ENCODE results near the gene RTL1. TPM values are rescaled to one million over a fixed set of nuclear protein-coding genes. Genes with fewer than 3 reads are reported as not detected.

The RTL1 gene
- total RNA-seq, 1 experiment from 2014 or later = not detected

- in situ Hi-C loops (cut with HindIII; ENCODE audit: low pct_unique_long_range_greater_than_20kb, low sequenced_read_pairs) = no loop called here
- DNase-seq (ENCODE audit: low read depth) = no peak
Measured at GRCh38 chr14:100872259-100873095, 31.0 kb downstream of the RTL1 start.

- in situ Hi-C loops (cut with HindIII; ENCODE audit: low pct_unique_long_range_greater_than_20kb, low sequenced_read_pairs) = no loop called here
- peak; percentile 97 for DNase-seq (ENCODE audit: low read depth)
Measured at GRCh38 chr14:100871234-100872186, 32.0 kb downstream of the RTL1 start.

- in situ Hi-C loops (cut with HindIII; ENCODE audit: low pct_unique_long_range_greater_than_20kb, low sequenced_read_pairs) = no loop called here
Measured at GRCh38 chr14:100868621-100869370, 34.7 kb downstream of the RTL1 start.

GRCh38 chr14:100867631-100868315, 35.7 kb downstream of the RTL1 start:
- in situ Hi-C loops (cut with HindIII; ENCODE audit: low pct_unique_long_range_greater_than_20kb, low sequenced_read_pairs) = no loop called here
- no peak for DNase-seq (ENCODE audit: low read depth)

More at GRCh38 chr14:100868621-100869370, 34.7 kb downstream of the RTL1 start:
- DNase-seq (ENCODE audit: low read depth) = no peak

GRCh38 chr14:100866666-100867630, 36.6 kb downstream of the RTL1 start:
- in situ Hi-C loops (cut with HindIII; ENCODE audit: low pct_unique_long_range_greater_than_20kb, low sequenced_read_pairs) = no loop called here
- no peak for DNase-seq (ENCODE audit: low read depth)

- no peak for DNase-seq (ENCODE audit: low read depth)
- in situ Hi-C loops (cut with HindIII; ENCODE audit: low pct_unique_long_range_greater_than_20kb, low sequenced_read_pairs) = no loop called here
Measured at GRCh38 chr14:100865682-100866591, 37.6 kb downstream of the RTL1 start.

GRCh38 chr14:100864960-100865681, 38.4 kb downstream of the RTL1 start:
- no peak for DNase-seq (ENCODE audit: low read depth)
- in situ Hi-C loops (cut with HindIII; ENCODE audit: low pct_unique_long_range_greater_than_20kb, low sequenced_read_pairs) = no loop called here

GRCh38 chr14:100864206-100864605, 39.3 kb downstream of the RTL1 start:
- no peak for DNase-seq (ENCODE audit: low read depth)
- in situ Hi-C loops (cut with HindIII; ENCODE audit: low pct_unique_long_range_greater_than_20kb, low sequenced_read_pairs) = no loop called here

- DNase-seq (ENCODE audit: low read depth) = no peak
- in situ Hi-C loops (cut with HindIII; ENCODE audit: low pct_unique_long_range_greater_than_20kb, low sequenced_read_pairs) = no loop called here
Measured at GRCh38 chr14:100862793-100863192, 40.7 kb downstream of the RTL1 start.

- in situ Hi-C loops (cut with HindIII; ENCODE audit: low pct_unique_long_range_greater_than_20kb, low sequenced_read_pairs) = no loop called here
- DNase-seq (ENCODE audit: low read depth) = no peak
Measured at GRCh38 chr14:100862277-100862676, 41.2 kb downstream of the RTL1 start.

GRCh38 chr14:100861937-100862247, 41.6 kb downstream of the RTL1 start:
- DNase-seq (ENCODE audit: low read depth) = no peak
- in situ Hi-C loops (cut with HindIII; ENCODE audit: low pct_unique_long_range_greater_than_20kb, low sequenced_read_pairs) = no loop called here

- DNase-seq (ENCODE audit: low read depth) = no peak
- in situ Hi-C loops (cut with HindIII; ENCODE audit: low pct_unique_long_range_greater_than_20kb, low sequenced_read_pairs) = no loop called here
Measured at GRCh38 chr14:100861188-100861936, 42.2 kb downstream of the RTL1 start.

GRCh38 chr14:100860556-100861187, 42.9 kb downstream of the RTL1 start:
- in situ Hi-C loops (cut with HindIII; ENCODE audit: low pct_unique_long_range_greater_than_20kb, low sequenced_read_pairs) = no loop called here
- no peak for DNase-seq (ENCODE audit: low read depth)

GRCh38 chr14:100859781-100860180, 43.7 kb downstream of the RTL1 start:
- in situ Hi-C loops (cut with HindIII; ENCODE audit: low pct_unique_long_range_greater_than_20kb, low sequenced_read_pairs) = no loop called here
- no peak for DNase-seq (ENCODE audit: low read depth)

All from Caki2 (cell line).